HepG2 (cell line): ENCODE measurements around the gene ITSN2. TPM values are rescaled to one million over a fixed set of nuclear protein-coding genes. Genes with fewer than 3 reads are reported as not detected.
A peak's percentile ranks its signal among the peaks of the same experiment; 100 is the strongest.

ENCODE experiments used
- BATF2 ChIP-seq: sonication (generic); formaldehyde crosslinking; IDR thresholded peaks from 2 replicates; pipeline ENCODE4 v1.8.0; 2022; ENCODE audit warnings: mild to moderate bottlenecking, missing genetic modification reagents, moderate library complexity
- CHD2 ChIP-seq: IDR thresholded peaks from 2 replicates; pipeline ENCODE4 v1.6.1; 2011; ENCODE audit warnings: low read depth, low read length, improper control_type of control experiment
- EZH2 ChIP-seq: conservative IDR thresholded peaks from 2 replicates; pipeline ENCODE4 v1.6.1; 2012; ENCODE audit warnings: mild to moderate bottlenecking, low read depth, low read length, moderate library complexity
- HNF4A ChIP-seq: sonication (generic); formaldehyde crosslinking; IDR thresholded peaks from 2 replicates; pipeline ENCODE4 v1.4.0; 2020; ENCODE audit warnings: missing genetic modification reagents
- MED1 ChIP-seq: sonication (generic); formaldehyde crosslinking; IDR thresholded peaks from 2 replicates; pipeline ENCODE4 v1.4.0; 2020; ENCODE audit warnings: missing genetic modification reagents
- MEIS2 ChIP-seq: sonication (generic); formaldehyde crosslinking; IDR thresholded peaks from 2 replicates; pipeline ENCODE4 v1.9.0; 2021; ENCODE audit warnings: mild to moderate bottlenecking, missing genetic modification reagents
- MTF1 ChIP-seq: sonication (generic); formaldehyde crosslinking; IDR thresholded peaks from 2 replicates; pipeline ENCODE4 v1.5.0; 2020; ENCODE audit warnings: missing genetic modification reagents
- NFKB2 ChIP-seq: sonication (generic); formaldehyde crosslinking; IDR thresholded peaks from 2 replicates; pipeline ENCODE4 v1.4.0; 2020; ENCODE audit warnings: missing genetic modification reagents, borderline replicate concordance
- NRL ChIP-seq: sonication (generic); formaldehyde crosslinking; IDR thresholded peaks from 2 replicates; pipeline ENCODE4 v1.5.0; 2020; ENCODE audit warnings: missing genetic modification reagents, mild to moderate bottlenecking, moderate library complexity, borderline replicate concordance
- RBFOX2 ChIP-seq: fragments of 200-400 bp; formaldehyde crosslinking; IDR thresholded peaks from 2 replicates; pipeline ENCODE4 v1.6.1; 2017; ENCODE audit warnings: low read depth, mild to moderate bottlenecking, low read length
- TAF15 ChIP-seq: fragments of 200-400 bp; formaldehyde crosslinking; IDR thresholded peaks from one replicate; pipeline ENCODE4 v1.6.1; 2018; ENCODE audit warnings: mild to moderate bottlenecking, low read depth, low read length; ENCODE audit not compliant: poor library complexity, severe bottlenecking
- THRA ChIP-seq: sonication (generic); formaldehyde crosslinking; IDR thresholded peaks from 2 replicates; pipeline ENCODE4 v1.4.0; 2020; ENCODE audit warnings: missing genetic modification reagents, borderline replicate concordance
- ZBTB14 ChIP-seq: sonication (generic); formaldehyde crosslinking; IDR thresholded peaks from 2 replicates; pipeline ENCODE4 v1.4.0; 2020; ENCODE audit warnings: missing genetic modification reagents
- ZBTB33 ChIP-seq: sonication (generic); formaldehyde crosslinking; IDR thresholded peaks from 2 replicates; pipeline ENCODE4 v1.4.0; 2020; ENCODE audit warnings: missing genetic modification reagents
- ZNF10 ChIP-seq: sonication (generic); formaldehyde crosslinking; IDR thresholded peaks from 2 replicates; pipeline ENCODE4 v1.4.0; 2020; ENCODE audit warnings: mild to moderate bottlenecking, low read depth, missing genetic modification reagents, borderline replicate concordance
- ZNF224 ChIP-seq: sonication (generic); formaldehyde crosslinking; IDR thresholded peaks from 2 replicates; pipeline ENCODE4 v1.5.0; 2020; ENCODE audit warnings: mild to moderate bottlenecking, missing genetic modification reagents
- ZNF335 ChIP-seq: sonication (generic); formaldehyde crosslinking; IDR thresholded peaks from 2 replicates; pipeline ENCODE4 v1.4.0; 2020; ENCODE audit warnings: missing genetic modification reagents
- ZNF350 ChIP-seq: sonication (generic); formaldehyde crosslinking; IDR thresholded peaks from 2 replicates; pipeline ENCODE4 v1.4.0; 2020; ENCODE audit warnings: mild to moderate bottlenecking, low read depth, missing genetic modification reagents, borderline replicate concordance
- ZNF576 ChIP-seq: sonication (generic); formaldehyde crosslinking; IDR thresholded peaks from 2 replicates; pipeline ENCODE4 v1.4.0; 2020; ENCODE audit warnings: mild to moderate bottlenecking, missing genetic modification reagents
- ZNF709 ChIP-seq: sonication (generic); formaldehyde crosslinking; IDR thresholded peaks from 2 replicates; pipeline ENCODE4 v1.5.0; 2020; ENCODE audit warnings: mild to moderate bottlenecking, missing genetic modification reagents
- ZNF782 ChIP-seq: sonication (generic); formaldehyde crosslinking; IDR thresholded peaks from 2 replicates; pipeline ENCODE4 v1.4.0; 2020; ENCODE audit warnings: missing genetic modification reagents, mild to moderate bottlenecking, borderline replicate concordance
- ZSCAN5A ChIP-seq: sonication (generic); formaldehyde crosslinking; IDR thresholded peaks from 2 replicates; pipeline ENCODE4 v1.8.0; 2022; ENCODE audit warnings: mild to moderate bottlenecking, missing genetic modification reagents, borderline replicate concordance
- polyA plus RNA-seq, 8 experiments: library from polyadenylated mRNA; depleted of rRNA in 3 of 8; stranded (reverse) in 7 of 8; unstranded in 1 of 8; fragments of >200 nt; fragmentation: Illumina TruSeq in 4 of 8; extraction: Trizol in 4 of 8; gene quantifications; 2 replicates each; pipeline versions ENCODE4 v1.2.1 to v1.2.3, GENCODE V29; 2011 to 2016; ENCODE audit warnings: low read depth in 4 of 8, missing spikeins in 1 of 8, mixed read lengths in 1 of 8; ENCODE audit not compliant: insufficient read depth in 1 of 8
- total RNA-seq, 5 experiments: library from RNA; depleted of rRNA; stranded (reverse); fragments of >200 nt; fragmentation: Illumina TruSeq; extraction: Trizol; gene quantifications; 2 replicates each; pipeline ENCODE4 v1.2.3, GENCODE V29; 2016; ENCODE audit warnings: low read depth in 1 of 5

The ITSN2 gene
- total and polyA plus RNA-seq, 2 of the 13 experiments (the other 11 are each of a cell fraction or from before 2014, with no cell fraction given): 26.0 to 26.6 TPM

GRCh38 chr2:24402242-24403097 lies 42.1 kb upstream of the ITSN2 start (continued):
- TF ChIP-seq ZNF576 (CRISPR knock-in tag): no peak
- TF ChIP-seq ZNF782 (CRISPR knock-in tag): no peak
- no peak for TF ChIP-seq EZH2
- TF ChIP-seq CHD2: no peak
- TF ChIP-seq THRA: no peak
- no peak for TF ChIP-seq ZNF10
- 0 out of 2 replicates have a peak, but pooled peaks have one; percentile 29 for TF ChIP-seq ZNF335 (CRISPR knock-in tag)
- no peak for TF ChIP-seq TAF15
- TF ChIP-seq RBFOX2: peak; percentile 37; the same call in 1 of the 2 replicates
- no peak for TF ChIP-seq ZNF350
- no peak for TF ChIP-seq ZNF709 (CRISPR knock-in tag)
- TF ChIP-seq MED1 (CRISPR knock-in tag): no peak
- peak; percentile 30; the same call in 1 of the 2 replicates for TF ChIP-seq ZBTB14 (CRISPR knock-in tag)
- TF ChIP-seq HNF4A (CRISPR knock-in tag): no peak
- TF ChIP-seq ZBTB33: peak; percentile 59
- no peak for TF ChIP-seq ZNF224 (CRISPR knock-in tag)
- no peak; the same call in 1 of the 2 replicates for TF ChIP-seq NFKB2 (CRISPR knock-in tag)
- no peak for TF ChIP-seq ZSCAN5A
- no peak for TF ChIP-seq BATF2 (CRISPR knock-in tag)
- 0 out of 2 replicates have a peak, but pooled peaks have one; percentile 63 for TF ChIP-seq NRL (CRISPR knock-in tag)
- no peak for TF ChIP-seq MEIS2 (CRISPR knock-in tag)
- TF ChIP-seq MTF1 (CRISPR knock-in tag): no peak
